HEK293 (cell line): ENCODE data around the gene PLCG2.

Experiments used
- CTCF ChIA-PET: fragments of 350-600 bp; formaldehyde crosslinking; extraction: SDS; loops from one replicate; lab custom pipeline; 2021; ENCODE audit warnings: antibody characterized with exemption; lab: Yijun Ruan, JAX
- POLR2A ChIA-PET: fragments of 300-600 bp; formaldehyde crosslinking; extraction: SDS; loops from one replicate; lab custom pipeline; 2020; ENCODE audit warnings: antibody characterized with exemption, inconsistent platforms; lab: Yijun Ruan, JAX
- H3K27ac ChIP-seq: fragments of 200-500 bp; sonication (Bioruptor generic); 2 replicates; pipeline ENCODE4 v1.5.1; 2014; ENCODE audit warnings: low read depth, low read length, control low read depth, inconsistent platforms; ENCODE audit errors: extremely low read depth
- H3K36me3 ChIP-seq, 2 experiments: fragments of 200-500 bp in 1 of 2; sonication (Bioruptor generic) in 1 of 2; 1 replicate in 1 of 2; 2 replicates in 1 of 2; pipeline ENCODE4 v1.5.1; 2014 to 2017; ENCODE audit warnings: inconsistent platforms in 2 of 2, low read length in 2 of 2; ENCODE audit not compliant: control insufficient read depth in 2 of 2, insufficient read depth in 1 of 2
- H3K4me1 ChIP-seq: fragments of 200-500 bp; sonication (Bioruptor generic); 2 replicates; pipeline ENCODE4 v1.5.1; 2014; ENCODE audit warnings: mild to moderate bottlenecking, low read length, inconsistent platforms; ENCODE audit not compliant: control insufficient read depth, insufficient read depth
- H3K4me3 ChIP-seq: 2 replicates; pipeline ENCODE4 v1.5.1; 2011; ENCODE audit warnings: low read depth, mild to moderate bottlenecking, control low read depth, low read length, moderate library complexity
- H3K9me3 ChIP-seq: fragments of 200-500 bp; sonication (Bioruptor generic); 2 replicates; pipeline ENCODE4 v1.5.1; 2014; ENCODE audit warnings: low read depth, low read length, inconsistent platforms; ENCODE audit not compliant: control insufficient read depth, insufficient read depth
- BCL11A ChIP-seq: fragments of 450-650 bp; formaldehyde crosslinking; IDR thresholded peaks from 2 replicates; pipeline ENCODE4 v1.5.1; 2016; ENCODE audit warnings: low read depth, missing biosample characterization, missing genetic modification characterization
- GLIS1 ChIP-seq: fragments of 450-650 bp; formaldehyde crosslinking; IDR thresholded peaks from 2 replicates; pipeline ENCODE4 v1.5.1; 2016; ENCODE audit warnings: missing biosample characterization, missing genetic modification characterization
- KLF9 ChIP-seq: fragments of 450-650 bp; formaldehyde crosslinking; IDR thresholded peaks from 2 replicates; pipeline ENCODE4 v1.5.1; 2016; ENCODE audit warnings: missing biosample characterization, missing genetic modification characterization, low read depth
- MEIS1 ChIP-seq: sonication (generic); formaldehyde crosslinking; IDR thresholded peaks from 2 replicates; pipeline ENCODE4 v1.8.1; 2022; ENCODE audit warnings: missing genetic modification reagents, mild to moderate bottlenecking, borderline replicate concordance
- SCRT2 ChIP-seq: fragments of 450-650 bp; formaldehyde crosslinking; IDR thresholded peaks from 2 replicates; pipeline ENCODE4 v1.5.1; 2016; ENCODE audit warnings: missing biosample characterization, missing genetic modification characterization
- TRIM28 ChIP-seq: IDR thresholded peaks from 2 replicates; pipeline ENCODE4 v1.6.1; 2011; ENCODE audit warnings: low read length, control low read depth, borderline replicate concordance
- ZBTB17 ChIP-seq: fragments of 450-650 bp; formaldehyde crosslinking; IDR thresholded peaks from 2 replicates; pipeline ENCODE4 v1.5.1; 2016; ENCODE audit warnings: missing biosample characterization, missing genetic modification characterization
- ZNF140 ChIP-seq: fragments of 450-650 bp; formaldehyde crosslinking; IDR thresholded peaks from 2 replicates; pipeline ENCODE4 v1.5.1; 2016; ENCODE audit warnings: missing biosample characterization, missing genetic modification characterization
- ZNF155 ChIP-seq: fragments of 450-650 bp; formaldehyde crosslinking; IDR thresholded peaks from 2 replicates; pipeline ENCODE4 v1.5.1; 2016; ENCODE audit warnings: missing biosample characterization, missing genetic modification characterization
- ZNF16 ChIP-seq: fragments of 450-650 bp; formaldehyde crosslinking; IDR thresholded peaks from 2 replicates; pipeline ENCODE4 v1.5.1; 2016; ENCODE audit warnings: low read depth, missing biosample characterization, missing genetic modification characterization
- ZNF175 ChIP-seq: fragments of 450-650 bp; formaldehyde crosslinking; IDR thresholded peaks from 2 replicates; pipeline ENCODE4 v1.5.1; 2016; ENCODE audit warnings: missing biosample characterization, missing genetic modification characterization
- ZNF221 ChIP-seq: fragments of 450-650 bp; formaldehyde crosslinking; IDR thresholded peaks from 2 replicates; pipeline ENCODE4 v1.5.1; 2017; ENCODE audit warnings: missing biosample characterization, missing genetic modification characterization, borderline replicate concordance
- ZNF350 ChIP-seq: fragments of 450-650 bp; formaldehyde crosslinking; IDR thresholded peaks from 2 replicates; pipeline ENCODE4 v1.5.0; 2017; ENCODE audit warnings: missing biosample characterization, mild to moderate bottlenecking, missing genetic modification characterization
- ZNF37A ChIP-seq: fragments of 450-650 bp; IDR thresholded peaks from 2 replicates; pipeline ENCODE4 v1.5.1; 2018; ENCODE audit warnings: missing biosample characterization, missing genetic modification characterization
- ZNF433 ChIP-seq: fragments of 450-650 bp; formaldehyde crosslinking; IDR thresholded peaks from 2 replicates; pipeline ENCODE4 v1.5.1; 2016; ENCODE audit warnings: missing biosample characterization, missing genetic modification characterization, low read depth
- ZNF48 ChIP-seq: fragments of 450-650 bp; formaldehyde crosslinking; IDR thresholded peaks from 2 replicates; pipeline ENCODE4 v1.5.1; 2016; ENCODE audit warnings: missing biosample characterization, missing genetic modification characterization
- ZNF558 ChIP-seq: fragments of 450-650 bp; formaldehyde crosslinking; IDR thresholded peaks from 2 replicates; pipeline ENCODE4 v1.5.1; 2016; ENCODE audit warnings: missing biosample characterization, missing genetic modification characterization
- ZNF571 ChIP-seq: fragments of 450-650 bp; formaldehyde crosslinking; IDR thresholded peaks from 2 replicates; pipeline ENCODE4 v1.5.0; 2017; ENCODE audit warnings: missing biosample characterization, missing genetic modification characterization
- ZNF639 ChIP-seq: fragments of 450-650 bp; formaldehyde crosslinking; IDR thresholded peaks from 2 replicates; pipeline ENCODE4 v1.5.1; 2016; ENCODE audit warnings: missing biosample characterization, missing genetic modification characterization
- TF ChIP-seq, protein P1 (sequence below): fragments of 450-650 bp; formaldehyde crosslinking; optimal IDR thresholded peaks from 2 replicates; pipeline ENCODE3; 2016; ENCODE audit warnings: missing biosample characterization, mild to moderate bottlenecking, missing genetic modification characterization
- TF ChIP-seq, protein P2 (sequence below): fragments of 450-650 bp; formaldehyde crosslinking; IDR thresholded peaks from 2 replicates; pipeline ENCODE4 v1.5.1; 2016; ENCODE audit warnings: missing biosample characterization, missing genetic modification characterization
- TF ChIP-seq, protein P3 (sequence below): fragments of 450-650 bp; formaldehyde crosslinking; IDR thresholded peaks from 2 replicates; pipeline ENCODE4 v1.5.0; 2017; ENCODE audit warnings: missing biosample characterization, missing genetic modification characterization, borderline replicate concordance
- TF ChIP-seq, protein P4 (sequence below): fragments of 450-650 bp; formaldehyde crosslinking; IDR thresholded peaks from 2 replicates; pipeline ENCODE4 v1.5.1; 2016; ENCODE audit warnings: missing biosample characterization, missing genetic modification characterization

Gene PLCG2

DNA sequence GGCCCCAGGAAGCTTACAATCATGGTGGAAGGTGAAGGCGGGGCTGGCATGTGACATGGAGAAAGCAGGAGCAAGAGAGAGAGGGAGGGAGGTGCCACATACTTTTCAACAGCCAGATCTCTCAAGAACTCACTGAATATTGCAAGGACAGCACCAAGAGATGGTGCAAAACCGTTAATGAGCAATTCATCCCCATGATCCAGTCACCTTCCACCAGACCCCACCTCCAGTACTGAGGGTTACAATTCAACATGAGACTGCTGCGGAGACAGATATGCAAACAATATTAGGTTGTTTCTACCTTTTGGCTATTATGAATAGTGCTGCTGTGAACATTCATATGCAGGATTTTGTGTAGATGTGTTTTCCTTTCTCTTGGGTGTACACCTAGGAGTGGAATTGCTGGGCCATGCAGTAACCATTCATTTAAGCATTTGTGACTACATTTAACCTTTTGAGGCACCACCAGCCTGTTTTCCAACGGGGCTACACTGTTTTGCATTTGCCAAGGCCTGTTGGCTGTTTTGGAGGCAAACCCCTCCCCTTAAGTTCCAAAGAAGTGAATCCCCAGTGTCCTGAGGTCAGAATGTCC lies 28.8 kb downstream of the PLCG2 start:
- peak; percentile 52; the same call in 1 of the 2 replicates for TF ChIP-seq ZNF140
- TF ChIP-seq, protein P1, sequence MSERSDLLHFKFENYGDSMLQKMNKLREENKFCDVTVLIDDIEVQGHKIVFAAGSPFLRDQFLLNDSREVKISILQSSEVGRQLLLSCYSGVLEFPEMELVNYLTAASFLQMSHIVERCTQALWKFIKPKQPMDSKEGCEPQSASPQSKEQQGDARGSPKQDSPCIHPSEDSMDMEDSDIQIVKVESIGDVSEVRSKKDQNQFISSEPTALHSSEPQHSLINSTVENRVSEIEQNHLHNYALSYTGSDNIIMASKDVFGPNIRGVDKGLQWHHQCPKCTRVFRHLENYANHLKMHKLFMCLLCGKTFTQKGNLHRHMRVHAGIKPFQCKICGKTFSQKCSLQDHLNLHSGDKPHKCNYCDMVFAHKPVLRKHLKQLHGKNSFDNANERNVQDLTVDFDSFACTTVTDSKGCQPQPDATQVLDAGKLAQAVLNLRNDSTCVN (tag by site-specific recombination), result no peak
- TF ChIP-seq ZNF155 (tag by site-specific recombination), result no peak
- H3K36me3 ChIP-seq, result no peaks in the 10 kb centered on the region
- ChIA-PET CTCF (interaction anchor here (0.6 kb wide), 1 partner anchor 31 kb away, joined by 6 read pairs; no protein-coding TSS in a partner anchor), POLR2A (no interaction called here)
- no peaks in the 10 kb centered on the region for H3K4me1 ChIP-seq
- H3K27ac ChIP-seq, result no peak overlapping the region
- H3K4me3 ChIP-seq, result no peak overlapping the region
- H3K9me3 ChIP-seq, result no peaks in the 10 kb centered on the region

- Histone ChIP-seq H3K4me3 (no peak overlapping the region), H3K4me1 (no peaks in the 10 kb centered on the region)
- POLR2A ChIA-PET, result no interaction called here
- TF ChIP-seq SCRT2 (peak; percentile 62; the same call in 1 of the 2 replicates), ZNF37A (peak; percentile 91), ZNF16 (no peak), GLIS1 (tag by site-specific recombination) (no peak)
- TF ChIP-seq, all 188 proteins: peak for 2
- Histone ChIP-seq H3K36me3 (no peaks in the 10 kb centered on the region), H3K27ac (no peak overlapping the region), H3K9me3 (no peaks in the 10 kb centered on the region)
- CTCF ChIA-PET, result no interaction called here
Observed at GRCh38 chr16:81808933-81809480, 29.9 kb downstream of the PLCG2 start.

DNA sequence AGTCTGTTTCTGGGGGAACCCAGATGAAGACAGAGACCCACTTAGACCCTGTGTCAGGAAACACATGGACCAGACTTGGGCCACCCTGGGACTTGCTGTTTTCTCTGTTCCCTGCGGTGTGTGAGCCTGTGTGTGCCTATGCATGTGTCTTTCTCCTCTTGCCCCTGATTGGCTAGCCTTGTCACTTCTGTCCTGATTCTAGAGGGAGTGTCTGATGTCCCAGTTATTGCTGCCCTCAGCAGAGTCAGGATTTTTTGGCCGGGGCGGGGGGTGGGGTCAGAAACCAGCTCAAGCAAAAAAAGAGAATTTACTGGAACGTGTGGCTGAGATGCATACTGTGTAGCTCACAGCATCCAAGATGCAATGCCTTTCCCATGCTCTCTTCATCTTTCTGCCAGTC lies 30.5 kb downstream of the PLCG2 start:
- no peaks in the 10 kb centered on the region for H3K36me3 ChIP-seq
- POLR2A ChIA-PET, result no interaction called here
- H3K4me1 ChIP-seq, result no peaks in the 10 kb centered on the region
- CTCF ChIA-PET, result no interaction called here
- H3K4me3 ChIP-seq, result no peak overlapping the region
- H3K27ac ChIP-seq, result no peak overlapping the region
- no peaks in the 10 kb centered on the region for H3K9me3 ChIP-seq
- TF ChIP-seq, protein P2, sequence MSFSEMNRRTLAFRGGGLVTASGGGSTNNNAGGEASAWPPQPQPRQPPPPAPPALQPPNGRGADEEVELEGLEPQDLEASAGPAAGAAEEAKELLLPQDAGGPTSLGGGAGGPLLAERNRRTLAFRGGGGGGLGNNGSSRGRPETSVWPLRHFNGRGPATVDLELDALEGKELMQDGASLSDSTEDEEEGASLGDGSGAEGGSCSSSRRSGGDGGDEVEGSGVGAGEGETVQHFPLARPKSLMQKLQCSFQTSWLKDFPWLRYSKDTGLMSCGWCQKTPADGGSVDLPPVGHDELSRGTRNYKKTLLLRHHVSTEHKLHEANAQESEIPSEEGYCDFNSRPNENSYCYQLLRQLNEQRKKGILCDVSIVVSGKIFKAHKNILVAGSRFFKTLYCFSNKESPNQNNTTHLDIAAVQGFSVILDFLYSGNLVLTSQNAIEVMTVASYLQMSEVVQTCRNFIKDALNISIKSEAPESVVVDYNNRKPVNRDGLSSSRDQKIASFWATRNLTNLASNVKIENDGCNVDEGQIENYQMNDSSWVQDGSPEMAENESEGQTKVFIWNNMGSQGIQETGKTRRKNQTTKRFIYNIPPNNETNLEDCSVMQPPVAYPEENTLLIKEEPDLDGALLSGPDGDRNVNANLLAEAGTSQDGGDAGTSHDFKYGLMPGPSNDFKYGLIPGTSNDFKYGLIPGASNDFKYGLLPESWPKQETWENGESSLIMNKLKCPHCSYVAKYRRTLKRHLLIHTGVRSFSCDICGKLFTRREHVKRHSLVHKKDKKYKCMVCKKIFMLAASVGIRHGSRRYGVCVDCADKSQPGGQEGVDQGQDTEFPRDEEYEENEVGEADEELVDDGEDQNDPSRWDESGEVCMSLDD, result no peak
- TF ChIP-seq ZNF175 (tag by site-specific recombination) (no peak), ZNF221 (tag by site-specific recombination) (no peak), ZNF350 (tag by site-specific recombination) (no peak), ZNF155 (tag by site-specific recombination) (no peak), ZNF433 (tag by site-specific recombination) (no peak), MEIS1 (no peak), ZNF48 (tag by site-specific recombination) (no peak), ZNF571 (tag by site-specific recombination) (no peak), BCL11A (tag by site-specific recombination) (no peak), TRIM28 (no peak), ZBTB17 (tag by site-specific recombination) (no peak), ZNF558 (tag by site-specific recombination) (no peak), ZNF16 (no peak), ZNF639 (tag by site-specific recombination) (no peak), KLF9 (tag by site-specific recombination) (no peak)
- TF ChIP-seq, protein P3, sequence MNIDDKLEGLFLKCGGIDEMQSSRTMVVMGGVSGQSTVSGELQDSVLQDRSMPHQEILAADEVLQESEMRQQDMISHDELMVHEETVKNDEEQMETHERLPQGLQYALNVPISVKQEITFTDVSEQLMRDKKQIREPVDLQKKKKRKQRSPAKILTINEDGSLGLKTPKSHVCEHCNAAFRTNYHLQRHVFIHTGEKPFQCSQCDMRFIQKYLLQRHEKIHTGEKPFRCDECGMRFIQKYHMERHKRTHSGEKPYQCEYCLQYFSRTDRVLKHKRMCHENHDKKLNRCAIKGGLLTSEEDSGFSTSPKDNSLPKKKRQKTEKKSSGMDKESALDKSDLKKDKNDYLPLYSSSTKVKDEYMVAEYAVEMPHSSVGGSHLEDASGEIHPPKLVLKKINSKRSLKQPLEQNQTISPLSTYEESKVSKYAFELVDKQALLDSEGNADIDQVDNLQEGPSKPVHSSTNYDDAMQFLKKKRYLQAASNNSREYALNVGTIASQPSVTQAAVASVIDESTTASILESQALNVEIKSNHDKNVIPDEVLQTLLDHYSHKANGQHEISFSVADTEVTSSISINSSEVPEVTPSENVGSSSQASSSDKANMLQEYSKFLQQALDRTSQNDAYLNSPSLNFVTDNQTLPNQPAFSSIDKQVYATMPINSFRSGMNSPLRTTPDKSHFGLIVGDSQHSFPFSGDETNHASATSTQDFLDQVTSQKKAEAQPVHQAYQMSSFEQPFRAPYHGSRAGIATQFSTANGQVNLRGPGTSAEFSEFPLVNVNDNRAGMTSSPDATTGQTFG (tag by site-specific recombination), result no peak
- TF ChIP-seq, protein P4, sequence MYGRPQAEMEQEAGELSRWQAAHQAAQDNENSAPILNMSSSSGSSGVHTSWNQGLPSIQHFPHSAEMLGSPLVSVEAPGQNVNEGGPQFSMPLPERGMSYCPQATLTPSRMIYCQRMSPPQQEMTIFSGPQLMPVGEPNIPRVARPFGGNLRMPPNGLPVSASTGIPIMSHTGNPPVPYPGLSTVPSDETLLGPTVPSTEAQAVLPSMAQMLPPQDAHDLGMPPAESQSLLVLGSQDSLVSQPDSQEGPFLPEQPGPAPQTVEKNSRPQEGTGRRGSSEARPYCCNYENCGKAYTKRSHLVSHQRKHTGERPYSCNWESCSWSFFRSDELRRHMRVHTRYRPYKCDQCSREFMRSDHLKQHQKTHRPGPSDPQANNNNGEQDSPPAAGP (tag by site-specific recombination), result no peak
